ENCODE results near the gene ZBTB12.

- TF ChIP-seq CTCF (optimal IDR thresholded peaks at IDR 0.05 in 1 of 3, IDR thresholded peaks at IDR 0.05 in 1 of 3, conservative IDR thresholded peaks at IDR 0.05 in 1 of 3; ENCODE audit: extremely low read depth in 1 of 3, insufficient read depth in 2 of 3, low read length in 3 of 3): no peak
- TF ChIP-seq EZH2 (IDR thresholded peaks at IDR 0.05; ENCODE audit: low read length): no peak
These were observed 43.9 kb upstream of the ZBTB12 start, which contains the start of gene CFB for GRCh38 chr6:31945507-31946369.

Data from keratinocyte (primary cell).